Activated T-helper 1 cell treated with anti-CD3 and anti-CD28 coated beads, Interleukin-12 subunit alpha, Interleukin-12 subunit beta, Interleukin-2, Interleukin-4 antibody, amounts not matched to agents 30 ng/mL and 10 ng/mL and 1 ng/mL, durations not matched to agents 14 hours and 24 hours and 36 hours (primary cell): Measurements from ENCODE around the gene ROR2. TPM values are rescaled to one million over a fixed set of nuclear protein-coding genes. Genes with fewer than 3 reads are reported as not detected.

ENCODE experiments used
- DNase-seq: peaks from one replicate; pipeline ENCODE4 v3.0.0; 2021; ENCODE audit warnings: low spot score
- H3K27ac Mint-ChIP-seq: one replicate; pipeline ENCODE4 v1.8.0; 2021; ENCODE audit warnings: mild to moderate bottlenecking, mixed read lengths
- H3K27me3 Mint-ChIP-seq: one replicate; pipeline ENCODE4 v1.8.0; 2022; ENCODE audit warnings: mild to moderate bottlenecking, moderate library complexity, mixed read lengths; ENCODE audit not compliant: insufficient read depth
- H3K36me3 Mint-ChIP-seq: one replicate; pipeline ENCODE4 v1.8.0; 2021; ENCODE audit warnings: low read depth, mixed read lengths
- H3K4me1 Mint-ChIP-seq: one replicate; pipeline ENCODE4 v1.8.0; 2021; ENCODE audit warnings: low read depth, mixed read lengths
- H3K4me3 Mint-ChIP-seq: one replicate; pipeline ENCODE4 v1.8.0; 2021; ENCODE audit warnings: mild to moderate bottlenecking, moderate library complexity, mixed read lengths
- H3K9me3 Mint-ChIP-seq: one replicate; pipeline ENCODE4 v1.8.0; 2021; ENCODE audit warnings: mixed read lengths
- intact Hi-C: fragments of 100-400 bp; cut with micrococcal nuclease; formaldehyde crosslinking; loops from one replicate; pipeline ENCODE4 v1.15.1; 2024
- total RNA-seq: library from RNA; stranded (reverse); gene quantifications from 2 replicates; pipeline ENCODE4 v1.2.3, GENCODE V29; 2022

The ROR2 gene
- total RNA-seq, 1 donor from 2014 or later: 1.6 TPM

DNA sequence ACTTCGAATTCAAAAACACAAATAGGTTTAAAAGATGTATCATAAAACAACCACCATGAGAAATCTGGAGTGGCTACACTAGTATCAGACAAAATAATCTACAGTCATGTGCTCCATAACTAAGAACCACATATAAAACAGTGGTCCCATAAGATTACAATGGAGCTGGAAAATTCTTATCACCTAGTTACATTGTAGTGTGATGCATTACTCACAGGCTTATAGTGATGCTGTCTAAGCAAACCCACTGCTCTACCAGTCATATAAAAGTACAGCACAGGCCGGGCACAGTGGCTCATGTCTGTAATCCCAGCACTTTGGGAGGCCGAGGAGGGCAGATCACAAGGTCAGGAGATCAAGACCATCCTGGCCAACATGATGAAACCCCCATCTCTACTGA, 160.1 kb downstream of the ROR2 start:
- peaks cover 18% of the 10 kb centered on the region for H3K27me3 Mint-ChIP-seq
- intact Hi-C loops: no loop called here
- peaks cover 3% of the 10 kb centered on the region for H3K36me3 Mint-ChIP-seq
- H3K27ac Mint-ChIP-seq: no peak overlapping the region
- H3K4me1 Mint-ChIP-seq: peaks cover 1% of the 10 kb centered on the region
- H3K9me3 Mint-ChIP-seq: peaks cover 5% of the 10 kb centered on the region
- no peak for DNase-seq
- H3K4me3 Mint-ChIP-seq: no peak overlapping the region

DNA sequence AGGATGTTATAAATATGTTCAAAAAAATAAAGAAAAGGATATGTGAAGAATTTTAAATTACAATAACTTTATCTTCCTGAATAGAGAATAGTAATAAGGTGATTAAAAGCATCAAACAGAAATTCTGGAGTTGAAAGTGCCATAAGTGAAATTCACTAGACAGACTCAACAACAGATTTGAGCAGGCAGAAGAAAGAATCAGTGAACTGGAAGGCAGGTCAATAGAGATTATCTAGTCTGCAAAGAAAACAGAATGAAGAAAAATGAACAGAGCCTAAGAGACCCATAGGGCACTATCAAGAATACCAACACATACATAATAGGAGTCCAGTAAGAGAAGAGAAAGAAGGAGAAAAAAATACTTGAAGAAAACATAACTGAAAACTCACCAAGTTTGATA, 162.1 kb downstream of the ROR2 start:
- no peak for DNase-seq
- H3K4me1 Mint-ChIP-seq: peaks cover 21% of the 10 kb centered on the region
- H3K36me3 Mint-ChIP-seq: peaks cover 3% of the 10 kb centered on the region
- no peak overlapping the region for H3K4me3 Mint-ChIP-seq
- H3K9me3 Mint-ChIP-seq: peaks cover 5% of the 10 kb centered on the region
- H3K27me3 Mint-ChIP-seq: peaks cover 22% of the 10 kb centered on the region
- intact Hi-C loops: no loop called here
- no peak overlapping the region for H3K27ac Mint-ChIP-seq

DNA sequence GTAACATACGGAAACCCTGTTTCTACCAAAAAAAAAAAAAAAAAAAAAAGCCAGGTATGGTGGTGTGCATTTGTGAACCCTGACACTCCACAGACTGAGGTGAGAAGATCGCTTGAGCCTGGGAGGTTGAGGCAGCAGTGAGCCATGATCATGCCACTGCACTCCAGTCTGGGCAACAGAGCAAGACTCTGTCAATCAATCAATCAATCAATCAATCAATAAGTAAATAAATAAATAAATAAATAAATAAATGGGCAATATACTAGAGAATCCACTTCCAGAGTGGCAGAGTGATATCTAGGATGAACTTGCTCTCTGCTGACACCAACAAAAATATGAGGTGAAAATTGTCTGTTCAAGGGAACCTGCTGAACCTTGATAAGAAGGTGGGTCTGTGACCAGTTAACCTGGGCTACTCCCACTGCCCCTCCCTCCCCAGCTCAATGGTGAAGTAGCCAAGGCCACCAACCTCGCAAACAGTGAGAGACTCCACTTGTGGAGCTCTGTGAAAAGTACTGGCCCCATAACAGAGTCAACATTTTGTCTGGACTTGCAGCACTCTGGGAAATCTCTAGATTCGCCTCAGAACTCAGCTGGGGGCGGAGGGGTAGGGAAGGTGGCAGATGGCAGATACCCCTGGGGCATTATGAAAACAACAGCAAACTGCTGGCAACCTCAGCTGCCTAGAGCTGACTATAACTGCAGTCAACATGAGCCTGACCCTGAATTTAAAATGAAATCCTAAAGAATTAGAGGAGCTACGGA, 163.7 kb downstream of the ROR2 start:
- Mint-ChIP-seq H3K4me1 (peaks cover 30% of the 10 kb centered on the region), H3K36me3 (peaks cover 3% of the 10 kb centered on the region), H3K9me3 (peaks cover 5% of the 10 kb centered on the region), H3K27ac (no peak overlapping the region), H3K27me3 (peaks cover 18% of the 10 kb centered on the region), H3K4me3 (no peak overlapping the region)
- no peak for DNase-seq
- intact Hi-C loops: no loop called here

DNA sequence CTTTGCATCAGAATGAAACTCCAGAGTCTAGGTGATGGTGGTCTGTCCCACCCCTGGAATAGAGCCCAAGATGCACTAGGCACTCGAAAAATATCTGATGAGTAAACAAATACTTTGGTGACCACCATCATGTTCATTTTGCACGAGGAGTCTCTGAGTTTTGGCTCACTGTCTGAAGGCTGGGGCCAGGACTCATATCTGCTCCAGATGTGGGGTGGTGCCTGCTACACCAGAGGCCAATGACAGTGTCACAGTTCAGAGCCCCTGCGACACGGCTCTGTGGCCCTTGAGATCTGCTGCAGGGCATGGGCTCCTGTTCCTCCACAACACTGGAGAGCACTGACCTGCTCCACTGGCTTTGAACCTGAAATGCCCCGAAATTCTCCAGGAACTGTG, 164.6 kb downstream of the ROR2 start:
- intact Hi-C loops: no loop called here

DNA sequence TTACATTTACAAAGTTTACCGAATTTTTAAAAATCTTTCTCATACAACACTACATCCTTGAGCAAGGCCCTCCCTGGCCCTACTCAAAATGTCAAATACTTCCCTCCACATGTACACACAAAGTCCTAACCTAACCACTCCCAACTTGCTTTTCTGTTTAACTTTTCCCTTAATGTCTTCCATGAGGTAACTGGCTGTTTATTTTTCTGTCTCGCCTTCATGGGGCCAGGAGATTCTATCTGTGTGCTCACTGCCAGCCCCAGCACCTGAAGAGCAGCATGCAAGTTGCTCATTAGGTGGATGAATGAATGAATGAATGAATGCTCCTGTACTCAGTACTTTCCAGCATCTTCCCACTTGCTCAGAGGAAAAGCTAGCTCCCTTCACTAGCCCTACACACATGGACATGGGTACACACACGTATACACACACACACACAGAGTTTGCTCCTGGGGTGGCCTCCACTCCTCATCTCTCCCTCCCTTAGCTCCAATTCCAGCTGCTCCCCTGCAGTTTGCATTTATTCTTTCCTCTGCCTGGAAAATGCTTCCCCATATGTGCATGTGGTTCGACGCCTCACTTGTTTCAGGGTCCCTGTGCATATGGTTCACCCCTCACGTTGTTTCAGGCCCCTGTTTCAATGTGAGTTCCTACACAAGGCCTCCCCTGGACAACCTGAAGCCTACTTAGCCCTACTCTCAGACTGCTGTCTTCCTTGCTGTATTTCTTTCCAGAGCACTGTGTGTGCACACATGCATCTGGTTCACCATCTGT, 165.2 kb downstream of the ROR2 start:
- intact Hi-C loops: no loop called here
- Mint-ChIP-seq H3K27ac (no peak overlapping the region), H3K4me1 (peaks cover 30% of the 10 kb centered on the region)

More for the DNA sequence above, 164.6 kb downstream of the ROR2 start:
- Mint-ChIP-seq H3K36me3 (peaks cover 3% of the 10 kb centered on the region), H3K27ac (no peak overlapping the region), H3K4me3 (no peak overlapping the region), H3K4me1 (peaks cover 30% of the 10 kb centered on the region), H3K9me3 (peaks cover 5% of the 10 kb centered on the region), H3K27me3 (peaks cover 20% of the 10 kb centered on the region)
- no peak for DNase-seq

DNA sequence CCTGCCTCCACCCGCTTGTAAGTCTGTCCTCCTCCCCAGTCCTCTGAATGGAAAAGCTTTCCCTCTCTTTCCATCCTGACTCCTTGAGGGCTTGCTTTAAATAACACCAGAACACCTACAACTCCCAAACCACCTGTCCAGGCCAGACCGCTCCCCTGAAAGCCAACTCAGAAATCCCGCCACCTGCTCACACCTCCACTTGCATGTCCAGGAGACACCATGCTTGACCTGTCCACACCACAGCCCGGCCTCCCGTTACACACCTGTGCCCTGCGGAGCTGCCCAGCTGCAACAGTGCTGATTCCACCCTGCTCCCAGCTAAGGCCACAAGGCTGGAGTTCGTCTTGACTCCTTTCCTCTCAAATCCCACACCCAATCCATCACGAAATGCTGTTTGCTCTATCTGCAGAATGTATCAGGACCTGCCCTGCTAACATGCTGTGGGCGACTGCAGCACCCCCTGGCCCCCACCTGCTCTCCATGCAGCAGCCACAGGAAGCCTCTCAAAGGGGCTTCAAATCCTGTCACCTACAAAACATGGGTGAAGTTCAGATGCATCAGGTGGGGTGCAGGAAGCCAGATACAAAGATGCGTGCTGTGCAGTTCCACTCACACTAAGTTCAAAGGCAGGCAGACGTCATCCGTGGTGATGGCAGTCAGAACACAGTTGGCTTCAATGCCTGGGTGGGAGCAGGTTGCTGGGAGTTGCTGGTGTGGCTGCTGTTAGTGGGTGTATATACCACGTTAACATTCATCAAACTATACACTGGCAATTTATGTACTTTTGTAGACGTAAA, 166.0 kb downstream of the ROR2 start:
- Mint-ChIP-seq H3K4me3 (no peak overlapping the region), H3K27ac (no peak overlapping the region), H3K27me3 (peaks cover 17% of the 10 kb centered on the region), H3K9me3 (peaks cover 5% of the 10 kb centered on the region), H3K36me3 (peaks cover 3% of the 10 kb centered on the region), H3K4me1 (peaks cover 30% of the 10 kb centered on the region)
- DNase-seq: no peak
- intact Hi-C loops: no loop called here

More for the DNA sequence above, 165.2 kb downstream of the ROR2 start:
- H3K4me3 Mint-ChIP-seq: no peak overlapping the region
- no peak for DNase-seq
- peaks cover 5% of the 10 kb centered on the region for H3K9me3 Mint-ChIP-seq
- peaks cover 17% of the 10 kb centered on the region for H3K27me3 Mint-ChIP-seq
- H3K36me3 Mint-ChIP-seq: peaks cover 3% of the 10 kb centered on the region

DNA sequence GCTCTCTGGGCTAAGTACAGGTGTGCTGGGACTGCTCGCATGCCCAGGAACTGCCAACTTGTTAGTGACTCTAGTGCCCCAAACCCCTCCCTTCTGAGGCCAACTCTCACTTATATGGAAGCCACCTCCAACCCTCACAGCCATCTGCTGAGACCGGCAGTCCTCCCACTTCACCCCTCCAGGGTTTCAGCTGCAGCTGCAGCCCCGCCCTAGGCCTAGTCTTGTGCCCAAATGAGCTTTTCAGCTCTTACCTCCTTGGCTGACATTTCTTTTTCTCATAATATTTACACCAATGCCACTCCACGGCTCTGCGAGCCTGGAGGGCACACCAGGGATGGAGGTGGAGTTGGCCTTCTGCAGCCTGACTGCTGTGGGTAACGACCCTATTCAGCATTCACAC, 166.6 kb downstream of the ROR2 start:
- Mint-ChIP-seq H3K4me1 (peaks cover 30% of the 10 kb centered on the region), H3K36me3 (peaks cover 3% of the 10 kb centered on the region)
- no peak for DNase-seq

DNA sequence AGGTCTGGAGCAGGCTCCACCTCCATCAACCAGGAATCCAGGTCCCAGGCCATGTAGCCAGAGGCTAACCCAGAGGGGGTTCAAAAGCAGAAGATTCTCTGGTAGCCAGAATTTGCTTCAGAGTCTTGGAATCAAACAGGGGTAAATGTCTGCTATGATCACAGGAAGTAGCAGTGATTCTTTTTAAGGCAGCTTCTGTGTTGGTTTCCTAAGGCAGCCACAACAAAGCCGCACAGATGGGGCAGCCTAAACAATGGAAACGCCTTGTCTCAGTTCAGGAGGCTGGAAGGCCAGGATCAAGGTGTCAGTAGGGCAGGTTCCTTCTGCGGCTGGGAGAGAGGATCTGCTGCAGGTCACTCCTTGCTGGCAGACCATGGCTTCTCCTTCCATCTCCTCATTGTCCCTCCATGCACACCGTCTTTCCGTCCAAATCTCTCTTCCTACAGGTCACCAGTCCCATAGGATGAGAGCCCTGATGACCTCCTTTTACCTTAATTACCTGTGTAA, 167.3 kb downstream of the ROR2 start:
- H3K4me1 Mint-ChIP-seq: peaks cover 30% of the 10 kb centered on the region
- intact Hi-C loops: no loop called here
- H3K27ac Mint-ChIP-seq: no peak overlapping the region
- H3K27me3 Mint-ChIP-seq: peaks cover 14% of the 10 kb centered on the region
- DNase-seq: no peak
- H3K36me3 Mint-ChIP-seq: no peaks in the 10 kb centered on the region
- H3K9me3 Mint-ChIP-seq: no peaks in the 10 kb centered on the region
- H3K4me3 Mint-ChIP-seq: no peak overlapping the region

More for the DNA sequence above, 166.6 kb downstream of the ROR2 start:
- no peak overlapping the region for H3K27ac Mint-ChIP-seq
- intact Hi-C loops: no loop called here
- H3K4me3 Mint-ChIP-seq: no peak overlapping the region
- peaks cover 5% of the 10 kb centered on the region for H3K9me3 Mint-ChIP-seq
- peaks cover 19% of the 10 kb centered on the region for H3K27me3 Mint-ChIP-seq

DNA sequence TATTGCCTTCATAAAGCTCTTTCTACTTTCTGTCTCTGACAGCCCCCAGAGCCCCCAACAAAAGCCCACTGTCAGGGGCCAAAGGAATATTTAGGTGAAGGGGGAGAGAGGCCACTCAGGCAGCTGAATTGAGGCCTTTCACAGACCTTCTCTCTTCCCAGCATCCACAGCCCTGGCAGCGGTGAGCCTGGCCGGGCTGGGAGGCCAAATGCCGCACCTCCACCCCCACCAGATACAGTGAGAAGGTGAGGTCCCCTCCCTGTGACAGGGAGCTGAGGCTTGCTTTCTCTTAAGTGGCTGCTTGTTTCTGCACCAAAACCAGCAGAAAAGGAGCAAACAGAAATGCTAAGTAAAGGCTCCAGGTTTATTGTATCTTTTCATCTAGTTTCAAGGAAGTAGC, 168.1 kb downstream of the ROR2 start:
- H3K9me3 Mint-ChIP-seq: no peaks in the 10 kb centered on the region
- intact Hi-C loops: no loop called here
- no peak overlapping the region for H3K4me3 Mint-ChIP-seq
- no peaks in the 10 kb centered on the region for H3K36me3 Mint-ChIP-seq
- H3K4me1 Mint-ChIP-seq: peaks cover 32% of the 10 kb centered on the region
- DNase-seq: no peak
- H3K27me3 Mint-ChIP-seq: peaks cover 16% of the 10 kb centered on the region
- H3K27ac Mint-ChIP-seq: no peak overlapping the region

DNA sequence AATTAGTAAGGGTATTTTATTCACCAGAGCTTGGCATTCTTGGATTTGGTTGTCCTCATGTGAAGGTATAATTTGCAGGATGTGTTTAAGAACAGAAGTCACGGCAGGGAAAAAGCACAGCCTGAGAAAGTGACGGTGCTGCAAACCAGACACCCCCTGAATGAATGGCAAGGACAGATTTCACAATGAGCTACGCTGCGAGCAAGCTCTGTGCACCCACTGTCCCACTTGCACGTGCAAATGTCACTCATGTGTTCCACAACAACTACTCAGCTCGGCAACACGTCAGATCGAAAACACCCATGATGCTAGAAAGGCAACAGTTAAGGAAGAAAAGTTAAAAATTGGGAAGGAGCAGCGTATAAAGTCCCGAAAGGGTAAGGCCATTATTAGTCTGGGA, 168.9 kb downstream of the ROR2 start:
- intact Hi-C loops: no loop called here
- no peak overlapping the region for H3K4me3 Mint-ChIP-seq
- no peak for DNase-seq
- peaks cover 39% of the 10 kb centered on the region for H3K4me1 Mint-ChIP-seq
- no peaks in the 10 kb centered on the region for H3K9me3 Mint-ChIP-seq
- H3K36me3 Mint-ChIP-seq: no peaks in the 10 kb centered on the region
- no peak overlapping the region for H3K27ac Mint-ChIP-seq
- H3K27me3 Mint-ChIP-seq: peaks cover 20% of the 10 kb centered on the region

DNA sequence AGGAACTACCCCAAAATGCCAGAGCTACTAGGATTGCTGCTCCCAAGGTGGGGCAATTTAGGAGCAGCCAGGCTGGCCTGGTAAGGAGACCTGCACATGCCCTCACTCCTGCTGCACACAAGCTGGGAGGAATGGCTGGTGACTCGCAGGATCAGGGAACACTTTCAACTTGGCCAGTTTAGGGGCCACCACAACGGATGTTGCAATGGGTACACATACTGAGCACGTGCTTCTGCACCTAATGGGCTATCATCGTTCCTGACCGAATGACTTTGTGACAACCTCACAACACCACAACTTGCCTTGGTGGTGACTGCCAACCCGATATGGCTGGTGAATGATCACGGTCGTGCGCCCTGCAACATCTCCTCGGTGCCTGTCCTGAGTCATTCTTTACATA, 172.0 kb downstream of the ROR2 start:
- intact Hi-C loops: loop anchor here (5.0 kb wide), 1 partner anchor 104 kb away; no protein-coding TSS in a partner anchor
- no peak for DNase-seq
- H3K4me3 Mint-ChIP-seq: no peak overlapping the region
- no peaks in the 10 kb centered on the region for H3K9me3 Mint-ChIP-seq
- H3K36me3 Mint-ChIP-seq: no peaks in the 10 kb centered on the region
- peaks cover 19% of the 10 kb centered on the region for H3K4me1 Mint-ChIP-seq
- H3K27me3 Mint-ChIP-seq: peaks cover 22% of the 10 kb centered on the region
- H3K27ac Mint-ChIP-seq: no peak overlapping the region

DNA sequence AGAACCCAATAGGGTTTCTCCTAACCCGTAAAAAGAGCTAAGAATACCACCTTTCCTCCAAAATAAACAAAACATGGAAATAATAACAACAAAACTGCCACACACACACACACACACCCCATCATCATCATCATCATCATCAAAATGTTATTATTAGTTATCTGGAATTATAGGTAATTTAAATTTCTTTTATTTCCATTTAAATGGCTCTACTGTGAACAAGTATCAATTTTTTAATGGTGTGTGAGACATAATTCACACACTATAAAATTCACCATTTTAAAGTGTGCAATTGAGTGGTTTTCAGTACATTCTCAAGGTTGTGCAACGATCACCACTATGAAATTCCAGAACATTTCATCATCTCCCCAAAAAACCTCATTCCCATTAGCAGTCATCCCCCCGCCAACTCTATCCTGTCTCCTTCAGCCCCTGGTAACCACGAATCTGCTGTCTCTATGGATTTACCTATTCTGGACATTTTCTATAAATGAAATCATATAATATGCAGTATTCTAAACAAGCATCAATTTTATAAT, 172.7 kb downstream of the ROR2 start:
- DNase-seq: no peak
- H3K27ac Mint-ChIP-seq: no peak overlapping the region
- H3K4me3 Mint-ChIP-seq: no peak overlapping the region
- H3K9me3 Mint-ChIP-seq: no peaks in the 10 kb centered on the region
- intact Hi-C loops: loop anchor here (5.0 kb wide), 1 partner anchor 105 kb away; no protein-coding TSS in a partner anchor
- H3K36me3 Mint-ChIP-seq: no peaks in the 10 kb centered on the region
- H3K4me1 Mint-ChIP-seq: peaks cover 12% of the 10 kb centered on the region
- H3K27me3 Mint-ChIP-seq: peaks cover 22% of the 10 kb centered on the region
